Measurements from ENCODE around the gene EDA2R. TPM values are rescaled to one million over a fixed set of nuclear protein-coding genes. Genes with fewer than 3 reads are reported as not detected.

EDA2R gene, protein sequence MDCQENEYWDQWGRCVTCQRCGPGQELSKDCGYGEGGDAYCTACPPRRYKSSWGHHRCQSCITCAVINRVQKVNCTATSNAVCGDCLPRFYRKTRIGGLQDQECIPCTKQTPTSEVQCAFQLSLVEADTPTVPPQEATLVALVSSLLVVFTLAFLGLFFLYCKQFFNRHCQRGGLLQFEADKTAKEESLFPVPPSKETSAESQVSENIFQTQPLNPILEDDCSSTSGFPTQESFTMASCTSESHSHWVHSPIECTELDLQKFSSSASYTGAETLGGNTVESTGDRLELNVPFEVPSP
- 1.9 TPM for total RNA-seq

DNA sequence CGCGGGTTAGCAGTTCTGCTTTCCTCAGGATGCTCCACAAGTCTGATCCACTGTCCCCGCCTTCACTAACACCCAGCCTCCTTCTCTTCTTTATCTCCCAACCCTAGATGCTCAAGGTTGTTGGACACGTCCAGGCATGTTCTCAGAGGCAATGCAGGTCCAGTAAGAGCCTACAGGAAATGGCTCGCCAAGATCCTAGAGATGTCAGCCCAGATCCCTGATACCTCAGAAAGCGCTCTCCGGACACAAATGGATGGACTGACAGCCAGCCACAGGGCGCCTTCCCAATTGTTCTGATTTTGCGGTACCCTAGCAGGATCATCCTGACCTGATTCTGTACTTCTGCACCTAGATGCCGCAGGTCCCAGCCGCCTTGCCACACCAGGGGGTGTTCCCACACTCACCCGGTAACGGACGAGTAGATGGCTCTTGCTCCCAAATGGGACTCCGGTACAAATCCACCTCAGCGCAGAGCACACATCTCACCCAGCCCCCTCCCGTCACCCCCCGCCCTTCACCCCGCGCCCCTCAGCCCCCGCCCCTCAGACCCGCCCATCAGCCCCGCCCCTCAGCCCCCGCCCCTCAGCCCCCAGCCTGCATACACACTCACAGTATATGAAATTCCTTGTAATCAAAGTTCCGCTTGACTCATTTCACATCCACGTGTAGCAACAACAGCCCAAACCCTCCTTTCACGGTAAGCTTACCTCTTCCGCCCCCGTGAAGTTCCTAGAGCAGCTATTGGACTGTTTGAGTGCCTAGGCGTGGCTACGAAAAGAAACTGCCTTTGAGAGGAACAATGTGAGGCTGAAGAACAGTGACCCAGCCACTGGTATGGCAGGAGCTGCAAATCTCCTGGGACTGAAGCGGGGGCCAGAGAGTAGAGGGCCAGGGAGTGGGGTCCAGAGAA, at the start of gene EDA2R:
TSS of gene EDA2R (minus strand) at position 488 of the 910 bp plus-strand sequence. CDS start 23,058 bp downstream, outside the sequence.
- DNase-seq (ENCODE audit: low spot score), result no peak

DNA sequence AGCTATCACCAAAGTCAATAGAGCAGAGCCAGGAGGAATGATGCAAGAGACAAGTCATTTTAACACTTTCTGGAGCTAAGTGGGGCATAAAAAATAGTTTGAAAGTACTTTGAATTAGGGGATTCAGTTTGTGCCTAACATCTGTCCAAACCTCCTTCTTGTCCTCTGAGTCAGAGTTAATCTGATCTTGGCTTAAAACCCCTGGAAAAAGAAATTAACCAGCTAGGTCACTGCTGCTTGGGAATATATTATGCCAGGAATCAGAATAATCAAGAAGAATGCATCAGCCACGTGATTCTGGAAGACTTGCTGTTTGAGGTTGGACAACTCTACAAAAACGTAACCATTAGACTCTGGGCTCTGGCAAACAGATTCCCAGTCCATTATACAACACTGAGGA, 45.3 kb upstream of the EDA2R start:
- DNase-seq (ENCODE audit: low spot score), result no peak

DNA sequence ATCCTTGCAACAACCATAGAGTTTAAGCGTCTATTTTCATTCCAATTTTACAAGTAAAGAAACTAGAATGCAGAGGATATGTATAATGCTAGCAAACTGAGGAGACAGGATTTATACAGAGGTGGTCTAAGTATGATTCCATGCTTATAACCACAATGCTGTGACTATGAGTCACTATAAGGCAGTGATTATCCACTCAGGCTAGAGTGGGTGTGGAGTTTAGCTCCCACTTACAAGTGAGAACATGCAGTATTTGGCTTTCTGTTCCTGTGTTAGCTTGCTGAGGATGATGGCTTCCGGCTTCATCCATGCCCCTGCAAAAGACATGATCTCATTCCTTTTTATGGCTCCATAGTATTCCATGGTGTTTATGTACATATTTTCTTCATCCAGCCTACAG, 41.6 kb upstream of the EDA2R start:
- no peak for DNase-seq (ENCODE audit: low spot score)

DNA sequence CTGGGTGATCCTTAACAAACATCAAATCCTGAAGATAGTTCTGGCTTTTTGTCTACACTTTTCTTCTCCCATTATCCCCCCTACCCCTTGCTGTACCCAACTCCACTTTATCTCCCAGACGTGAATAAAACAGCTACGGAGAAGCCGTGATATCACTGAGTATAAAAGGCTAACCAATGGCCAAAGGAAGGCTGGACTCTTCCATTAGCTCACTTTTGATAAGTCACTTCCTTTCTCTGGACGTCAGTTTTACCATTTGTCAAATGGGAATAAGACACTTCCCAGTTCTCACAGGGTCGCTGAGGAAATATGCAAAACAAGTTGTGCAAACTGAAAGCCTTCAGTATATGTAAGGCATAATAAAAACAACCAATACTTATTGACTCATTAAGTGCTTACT, 38.6 kb upstream of the EDA2R start:
- DNase-seq (ENCODE audit: low spot score), result no peak

DNA sequence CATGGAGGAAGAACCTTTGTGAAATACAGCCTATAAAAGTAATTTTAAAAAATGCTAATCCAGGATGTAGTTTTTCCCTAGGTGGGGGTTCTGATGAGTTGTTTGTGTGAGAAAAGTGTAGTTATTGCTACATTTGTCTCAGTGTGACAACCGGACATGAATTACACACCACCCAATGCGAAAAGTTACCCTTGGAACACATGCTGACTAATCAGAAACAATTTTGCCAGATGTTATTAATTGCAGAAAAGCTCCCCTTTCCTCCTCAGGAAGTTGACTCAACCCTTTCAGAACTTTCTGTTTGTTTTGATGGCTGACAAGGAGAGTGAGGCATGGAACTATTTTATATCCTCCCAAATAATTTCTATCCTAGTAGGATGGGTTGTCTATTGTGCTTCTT, 38.1 kb upstream of the EDA2R start:
- no peak for DNase-seq (ENCODE audit: low spot score)

DNA sequence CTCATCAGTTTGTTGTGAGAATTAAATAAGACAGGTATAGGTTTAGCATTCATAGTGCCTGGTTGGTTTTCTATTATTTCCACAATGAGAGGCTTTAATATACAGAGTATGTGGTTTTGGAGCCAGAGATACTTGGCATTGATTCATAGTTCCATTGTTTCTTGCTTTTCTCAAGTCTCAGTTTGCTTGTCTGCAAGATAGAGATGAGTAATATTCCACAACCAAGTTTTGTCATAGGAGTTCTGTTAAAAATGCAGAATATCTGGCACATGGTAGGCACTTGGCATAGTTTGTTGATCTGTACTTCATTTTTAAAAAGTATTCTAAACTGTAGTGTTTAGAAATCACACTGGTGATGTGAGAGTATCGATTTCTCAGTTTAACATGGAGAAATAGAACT, 37.5 kb upstream of the EDA2R start:
- DNase-seq (ENCODE audit: low spot score), result no peak

DNA sequence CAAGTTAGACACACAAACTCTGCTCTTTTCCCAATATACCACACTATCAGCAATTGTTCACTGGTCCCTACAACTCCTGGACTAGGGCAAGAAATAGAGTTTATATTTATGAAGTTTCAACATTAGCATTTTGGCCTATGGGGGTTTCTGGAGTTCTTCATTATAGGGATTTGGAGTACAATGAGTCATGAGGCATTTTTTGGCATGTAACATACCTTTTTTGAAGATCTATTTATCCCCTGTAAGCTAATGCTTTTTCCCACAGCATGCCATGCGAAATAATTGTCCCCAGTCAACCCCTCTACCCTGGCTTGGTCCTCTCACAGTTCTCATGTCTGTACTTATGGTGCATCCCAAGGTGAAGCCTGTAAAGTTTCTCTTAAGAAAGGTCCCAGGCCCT, 36.7 kb upstream of the EDA2R start:
- DNase-seq (ENCODE audit: low spot score), result no peak

DNA sequence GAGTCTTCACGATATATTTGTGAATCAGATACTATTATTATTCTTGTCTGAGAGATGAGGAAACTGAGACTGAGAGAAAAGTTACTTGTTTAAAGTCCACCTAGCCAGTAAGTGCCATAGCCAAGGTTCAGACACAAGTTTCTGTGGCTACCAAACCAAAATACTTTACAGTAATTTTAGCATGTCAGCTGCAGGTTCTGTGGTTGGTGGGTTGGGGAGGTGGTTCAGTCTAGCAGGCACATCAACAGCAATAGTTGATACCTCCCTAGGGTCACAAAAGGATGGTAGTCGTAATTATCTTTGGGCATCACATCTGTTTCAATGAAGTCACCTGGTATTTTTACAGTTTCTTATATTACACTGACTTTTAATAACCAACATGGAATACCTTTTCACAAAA, 35.6 kb upstream of the EDA2R start:
- no peak for DNase-seq (ENCODE audit: low spot score)

DNA sequence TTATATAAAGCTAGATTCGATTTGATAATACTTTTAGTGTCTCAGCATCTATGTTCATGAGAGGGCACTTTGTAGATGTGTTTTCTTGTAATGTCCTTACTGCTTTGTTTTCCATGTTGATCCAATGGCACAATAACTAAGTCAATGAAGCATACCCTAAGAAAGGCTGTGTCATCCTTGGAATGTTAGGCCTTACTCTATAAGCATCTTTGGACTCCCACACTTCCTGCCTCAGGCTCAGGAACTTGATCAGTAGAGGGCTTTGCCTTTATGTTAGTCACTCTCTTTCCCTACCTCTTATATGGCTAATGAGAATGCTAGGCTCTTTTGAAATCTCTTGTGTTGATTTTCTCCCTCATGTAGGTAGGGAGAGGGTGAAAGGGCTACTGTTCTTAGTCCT, 33.2 kb upstream of the EDA2R start:
- no peak for DNase-seq (ENCODE audit: low spot score)

DNA sequence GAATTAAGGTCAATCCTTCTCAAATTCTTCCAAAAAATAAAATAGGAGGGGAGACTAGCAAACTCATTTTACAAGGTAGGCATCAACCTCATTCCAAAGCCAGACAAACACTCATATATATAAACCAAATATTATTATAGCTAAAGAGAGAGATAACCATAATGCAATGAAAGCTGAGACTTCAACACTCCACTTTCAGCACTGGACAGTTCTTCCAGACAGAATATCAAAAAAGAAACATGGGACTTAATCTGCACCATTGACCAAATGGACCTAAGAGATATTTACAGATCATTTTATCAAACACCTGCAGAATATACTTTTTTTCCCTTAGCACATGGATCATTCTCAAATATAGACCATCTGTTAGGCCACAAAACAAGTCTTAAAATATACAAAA, 15.5 kb upstream of the EDA2R start:
- no peak for DNase-seq (ENCODE audit: low spot score)

DNA sequence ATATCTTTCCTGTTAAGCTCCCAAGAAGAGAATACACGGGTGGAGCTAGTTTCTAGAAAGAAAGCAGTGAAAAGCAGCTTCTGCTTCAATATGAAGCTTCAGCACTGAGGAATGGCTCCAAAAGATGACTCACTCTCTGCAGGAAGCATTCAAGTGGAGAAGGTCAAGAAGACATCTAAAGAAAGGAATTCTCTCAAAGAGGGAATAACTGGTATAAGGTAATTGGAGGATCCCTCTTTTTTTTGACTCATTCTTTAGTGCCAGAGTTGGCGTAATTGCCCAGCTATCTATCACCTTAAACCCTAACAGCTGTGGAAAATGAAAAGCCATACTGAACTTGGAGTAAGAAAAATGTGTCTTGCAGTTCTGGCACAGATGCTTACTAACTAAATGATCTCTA, 3.5 kb downstream of the EDA2R start:
- no peak for DNase-seq (ENCODE audit: low spot score)

DNA sequence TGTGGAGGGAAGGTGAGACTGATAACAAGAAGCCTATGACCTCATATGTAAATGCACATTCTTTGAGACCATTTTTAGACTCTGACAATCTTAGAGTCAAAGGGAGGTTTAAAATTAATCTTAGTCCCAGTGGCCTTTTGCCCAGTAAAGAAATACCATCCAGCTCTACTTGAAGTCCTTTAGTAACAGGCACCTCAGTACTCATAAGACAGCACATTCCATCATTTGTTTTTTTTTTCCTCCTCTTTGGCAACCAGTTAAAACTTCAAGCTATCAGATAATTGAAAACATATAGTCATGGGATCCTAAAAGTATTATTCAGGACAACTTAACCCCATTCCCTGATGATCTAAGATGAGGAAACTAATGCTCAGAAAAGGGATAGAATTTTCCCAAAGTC, 4.6 kb downstream of the EDA2R start:
- no peak for DNase-seq (ENCODE audit: low spot score)

DNA sequence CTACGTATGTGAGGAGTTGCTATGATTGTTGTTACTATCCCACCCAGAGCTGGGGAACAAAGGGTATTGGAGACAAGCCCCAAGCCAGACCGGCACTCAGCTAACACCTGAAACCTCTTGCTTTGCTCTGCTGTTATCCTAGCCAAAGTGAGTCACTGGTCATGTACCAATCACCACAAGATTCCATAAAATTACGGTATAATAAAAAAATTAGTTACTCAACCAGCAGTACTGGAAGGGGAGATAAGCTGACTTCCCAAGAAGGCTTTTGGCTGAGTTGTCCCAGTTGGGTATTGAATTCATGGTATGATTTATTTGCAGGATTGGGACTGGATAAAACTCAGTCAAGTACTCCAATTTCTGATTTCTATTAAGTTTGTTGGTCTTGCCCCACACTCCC, 5.3 kb downstream of the EDA2R start:
- no peak for DNase-seq (ENCODE audit: low spot score)

DNA sequence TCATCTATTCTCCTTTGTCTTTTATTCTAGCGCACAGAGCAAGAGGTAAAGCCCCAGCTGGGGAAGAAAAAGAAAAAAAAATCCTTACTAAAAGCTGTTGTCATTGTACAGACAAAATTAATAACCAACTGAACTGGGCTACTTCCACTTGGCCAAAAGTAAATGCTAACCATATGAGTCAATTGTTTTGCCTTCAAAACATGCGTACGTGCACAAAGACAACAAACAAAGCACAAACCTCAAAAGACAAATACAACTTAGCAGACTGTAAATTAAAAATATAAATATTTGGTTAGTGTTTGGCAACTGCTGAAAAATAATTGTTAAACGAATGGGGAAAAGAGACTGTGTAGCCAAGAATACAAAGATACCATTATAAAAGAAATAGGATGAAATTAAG, 5.9 kb downstream of the EDA2R start:
- DNase-seq (ENCODE audit: low spot score), result no peak

DNA sequence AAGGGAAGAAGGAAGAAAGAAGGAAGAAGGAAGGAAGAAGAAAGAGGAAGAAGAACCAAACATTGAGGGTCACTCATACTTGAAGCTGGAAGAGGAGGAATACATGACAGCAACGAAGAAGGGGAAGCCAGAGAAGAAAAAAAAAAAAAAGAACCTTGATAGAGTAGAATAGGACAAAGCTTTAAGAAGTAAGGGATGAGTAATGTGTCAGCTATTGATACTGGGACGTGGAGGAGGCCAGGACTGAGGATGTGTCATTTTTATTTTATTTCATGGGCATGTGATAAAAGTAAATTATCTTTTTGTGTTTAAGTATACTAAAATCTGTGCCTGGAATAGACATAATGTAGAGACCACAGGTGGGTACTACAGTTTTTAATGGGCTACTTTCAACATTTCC, 6.4 kb downstream of the EDA2R start:
- no peak for DNase-seq (ENCODE audit: low spot score)

DNA sequence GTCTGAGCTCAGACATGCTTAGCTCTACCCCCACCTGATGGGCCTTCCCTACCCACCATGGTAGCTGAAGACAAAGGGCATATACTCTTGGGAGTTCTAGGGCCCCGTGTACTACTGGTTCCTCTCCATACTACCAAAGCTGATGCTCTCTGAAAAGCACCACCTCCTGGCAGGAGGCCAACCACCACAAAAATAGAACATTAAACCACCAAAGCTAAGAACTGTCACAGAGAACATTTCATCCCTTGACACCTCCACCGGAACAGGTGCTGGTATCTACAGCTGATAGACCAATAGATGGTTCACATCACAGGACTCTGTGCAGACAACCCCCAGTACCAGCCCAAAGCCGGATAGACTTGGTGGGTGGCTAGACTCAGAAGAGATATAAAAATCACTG, 13.4 kb downstream of the EDA2R start:
- DNase-seq (ENCODE audit: low spot score), result no peak

DNA sequence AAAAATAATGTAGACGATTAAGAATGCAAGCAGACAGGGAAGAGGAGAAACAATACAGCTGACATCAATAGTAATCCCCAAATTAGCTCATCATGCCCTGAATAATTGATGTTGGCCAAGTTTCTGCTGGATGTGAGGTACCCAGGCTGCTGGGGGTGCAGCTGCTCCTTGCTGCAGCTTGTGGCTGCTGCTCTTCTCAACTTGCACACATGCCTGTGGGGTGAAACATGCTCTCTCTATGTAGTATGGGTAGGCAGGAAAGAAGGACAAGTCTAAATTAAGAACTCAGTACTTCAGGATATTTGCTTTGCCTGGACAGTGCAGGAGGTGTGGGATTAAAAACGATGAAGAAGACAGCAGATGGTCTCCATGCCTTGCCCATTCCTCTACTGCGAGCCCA, 16.7 kb downstream of the EDA2R start:
- DNase-seq (ENCODE audit: low spot score), result no peak

DNA sequence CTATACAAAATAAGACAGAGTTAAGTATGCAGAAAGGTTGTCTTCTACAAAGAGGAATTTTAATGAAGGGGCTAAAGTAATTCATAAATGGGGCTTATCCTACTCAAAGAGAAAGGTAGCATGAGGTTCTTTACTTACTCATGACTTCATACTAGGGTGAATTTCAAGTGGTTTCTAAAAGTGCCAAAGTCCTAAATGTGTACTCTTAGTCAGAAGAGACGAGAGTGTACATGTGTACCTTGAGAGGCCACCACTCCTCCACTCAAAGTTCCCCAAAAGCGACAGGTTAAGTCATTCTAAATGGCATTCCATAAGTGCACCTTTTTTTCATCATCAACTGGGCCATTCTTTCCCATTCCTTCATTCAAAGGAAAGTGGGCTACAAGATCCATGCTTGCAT, 21.9 kb downstream of the EDA2R start:
- DNase-seq (ENCODE audit: low spot score), result no peak

DNA sequence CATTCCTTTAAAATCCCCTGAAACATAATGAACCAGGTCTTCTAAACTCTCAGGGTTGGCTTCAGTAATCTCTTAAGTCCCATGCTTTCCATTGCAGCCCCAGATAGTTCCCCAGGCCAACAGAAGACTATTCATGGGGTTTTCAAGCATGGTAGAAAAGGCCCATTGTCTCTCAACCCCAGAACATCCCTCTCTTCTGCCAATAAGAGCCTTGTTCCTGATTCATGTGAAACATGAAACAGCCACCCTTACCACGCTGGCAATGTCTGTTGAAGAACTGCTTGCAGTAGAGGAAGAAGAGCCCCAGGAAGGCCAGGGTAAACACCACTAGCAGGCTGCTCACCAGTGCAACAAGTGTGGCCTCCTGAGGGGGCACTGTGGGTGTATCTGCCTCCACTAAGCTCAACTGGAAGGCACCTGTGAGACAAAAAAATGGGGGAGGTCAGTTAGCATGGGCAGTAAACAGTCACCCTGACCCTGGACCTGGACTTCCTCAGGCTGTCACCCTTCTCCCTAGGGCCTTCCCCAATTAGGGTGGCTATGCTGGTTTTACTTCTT, 36.4 kb downstream of the EDA2R start:
- no peak for DNase-seq (ENCODE audit: low spot score)

DNA sequence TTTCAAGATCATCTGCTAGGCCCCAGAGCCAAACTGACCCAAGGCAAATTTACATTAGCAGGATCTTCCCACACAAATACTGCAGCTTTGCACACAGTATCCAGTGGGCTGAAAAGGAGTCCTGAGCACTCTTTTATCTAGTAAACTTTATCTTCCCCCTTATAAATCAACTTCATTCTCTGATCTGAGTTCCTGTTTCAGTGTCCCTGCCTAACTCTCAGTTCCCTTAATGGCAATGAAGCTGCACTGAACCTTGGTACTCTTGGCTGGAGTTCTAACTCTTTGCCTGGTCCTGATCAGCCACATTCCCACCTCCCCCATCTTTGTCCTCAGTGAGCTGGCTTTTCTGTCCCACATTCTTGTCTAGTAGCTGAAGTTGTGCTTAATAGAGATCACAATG, 37.4 kb downstream of the EDA2R start:
- no peak for DNase-seq (ENCODE audit: low spot score)

DNA sequence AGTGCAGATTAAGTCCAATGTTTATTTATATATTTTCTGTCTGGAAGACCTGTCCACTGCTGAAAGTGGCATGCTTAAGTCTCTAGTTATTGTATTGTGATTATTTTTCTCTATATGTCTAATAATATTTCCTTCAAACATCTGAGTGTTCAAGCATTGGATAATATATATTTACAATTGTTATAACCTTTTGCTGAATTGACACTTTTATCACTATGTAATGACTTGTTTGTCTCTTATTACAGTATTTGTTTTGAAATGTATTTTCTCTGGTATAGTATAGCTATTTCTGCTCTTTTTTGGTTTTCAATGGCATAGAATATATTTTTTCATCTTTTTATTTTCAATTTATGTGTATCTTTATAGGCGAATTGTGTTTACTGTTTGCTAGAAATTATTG, 59.7 kb downstream of the EDA2R start:
- no peak for DNase-seq (ENCODE audit: low spot score)

DNA sequence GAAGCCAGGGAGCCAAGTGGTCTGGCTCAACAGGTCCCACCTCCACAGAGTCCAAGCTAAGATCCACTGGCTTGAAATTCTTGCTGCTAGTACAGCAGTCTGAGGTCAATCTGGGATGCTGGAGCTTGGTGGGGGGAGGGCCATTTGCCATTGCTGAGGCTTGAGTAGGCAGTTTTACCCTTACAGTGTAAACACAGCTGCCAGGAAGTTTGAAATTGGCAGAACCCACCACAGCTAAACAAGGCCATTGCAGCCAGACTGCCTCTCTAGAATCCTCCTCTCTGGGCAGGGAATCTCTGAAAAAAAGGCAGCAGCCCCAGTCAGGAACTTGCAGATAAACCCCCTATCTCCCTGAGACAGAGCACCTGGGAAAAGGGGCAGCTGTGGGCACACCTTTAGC, 84.9 kb downstream of the EDA2R start:
- DNase-seq (ENCODE audit: low spot score), result no peak

DNA sequence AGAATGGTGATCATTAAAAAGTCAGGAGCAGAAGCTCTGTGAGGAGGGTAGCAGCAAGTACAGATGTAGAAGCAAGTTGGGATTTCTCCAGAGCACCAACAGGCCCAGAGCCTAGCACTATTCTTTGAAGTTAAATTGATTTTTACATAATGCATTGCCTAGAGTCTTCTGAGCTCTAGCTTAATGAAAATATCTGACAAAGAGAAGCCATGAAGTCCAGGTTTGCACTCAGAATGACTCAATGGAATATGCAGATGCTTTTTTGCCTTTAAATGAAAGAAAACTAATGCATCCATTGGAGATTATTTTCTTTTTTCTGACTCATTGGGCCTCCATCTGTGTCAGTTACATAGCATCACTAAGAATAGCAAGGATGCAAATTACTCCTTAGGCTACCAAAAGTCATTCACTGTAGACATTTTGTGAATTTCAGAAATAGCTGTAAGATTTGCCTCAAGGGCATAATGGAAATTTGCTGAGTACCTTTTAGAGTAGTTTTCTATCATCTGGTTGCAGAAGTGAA, 91.0 kb downstream of the EDA2R start:
- DNase-seq (ENCODE audit: low spot score), result no peak
